ENCODE data around the gene XXYLT1. TPM values are rescaled to one million over a fixed set of nuclear protein-coding genes. Genes with fewer than 3 reads are reported as not detected.

The XXYLT1 gene
- total and polyA plus RNA-seq, 2 of the 8 experiments (the other 6 are each of a cell fraction or from before 2014, with no cell fraction given) = 18.9 to 23.8 TPM

DNA sequence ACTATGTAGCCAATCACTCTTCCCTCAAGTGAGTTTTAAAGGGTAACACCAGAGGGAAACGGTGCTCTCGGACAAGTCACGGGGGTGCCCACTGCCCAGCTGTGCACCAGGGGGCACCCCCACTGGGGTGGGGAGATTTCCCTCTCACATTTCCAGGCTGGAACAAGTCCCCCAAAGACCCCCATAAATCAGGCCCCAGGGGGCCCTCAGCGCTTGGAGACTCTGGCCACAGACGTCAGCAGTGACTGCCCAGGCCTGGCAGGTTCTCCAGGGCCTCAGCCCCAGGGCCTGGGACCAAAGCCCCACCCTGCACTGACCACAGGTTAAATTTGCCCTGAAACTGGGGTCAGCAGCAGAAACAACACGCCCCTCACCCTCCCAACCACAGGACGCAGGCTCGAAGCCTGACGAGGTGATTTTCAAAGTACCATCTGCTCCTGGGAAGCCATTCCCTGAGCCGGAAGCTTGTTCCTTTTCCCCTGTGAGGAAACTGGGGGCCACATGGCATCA lies 17.0 kb downstream of the XXYLT1 start:
- H3K14ac ChIP-seq (ENCODE audit: insufficient read length) = no peak overlapping the region
- H2BK20ac ChIP-seq (ENCODE audit: low read length) = no peak overlapping the region; the same call in 1 of the 2 replicates
- H3K23ac ChIP-seq (ENCODE audit: insufficient read length) = no peak overlapping the region
- no peak overlapping the region for H2BK12ac ChIP-seq (ENCODE audit: low read depth, low read length)
- 0 out of 2 replicates have a peak overlapping the region, but pooled peaks have one; percentile 75 for H2BK5ac ChIP-seq (ENCODE audit: low read depth, low read length)
- FAIRE-seq = no peak
- peak overlapping the region; percentile 86 for H4K91ac ChIP-seq (replicated peaks; ENCODE audit: insufficient read length, low read length)
- H2AK5ac ChIP-seq (ENCODE audit: low read depth, low read length) = no peak overlapping the region
- no peak overlapping the region; a peak in 1 of 4 replicates for H3K4me2 ChIP-seq (ENCODE audit: insufficient read depth in 1 of 2, low read depth in 2 of 2, low read length in 2 of 2)
- H3K27me3 ChIP-seq (replicated peaks in 1 of 4; ENCODE audit: control insufficient read depth in 3 of 4, extremely low read depth in 1 of 4, insufficient read depth in 3 of 4, low read length in 3 of 4) = no peaks in the 10 kb centered on the region
- peaks cover 37% of the 10 kb centered on the region for H3K79me1 ChIP-seq (ENCODE audit: low read depth, low read length)
- peaks cover 6 to 42% (median 29%) of the 10 kb centered on the region in 4 experiments for H3K4me1 ChIP-seq (replicated peaks in 1 of 4; ENCODE audit: control insufficient read depth in 3 of 4, insufficient read depth in 4 of 4, low read length in 3 of 4)
- H3K79me2 ChIP-seq (ENCODE audit: control insufficient read depth in 1 of 2, insufficient read depth in 2 of 2, low read length in 2 of 2) = peaks cover 0 to 96% of the 10 kb centered on the region in 2 experiments; a peak in 3 of 4 replicates
- no peak overlapping the region; the same call in 1 of the 2 replicates for H3K18ac ChIP-seq (ENCODE audit: extremely low read depth, low read length)
- H4K5ac ChIP-seq (ENCODE audit: insufficient read length, low read depth, low read length) = no peak overlapping the region
- POLR2A ChIA-PET (ENCODE audit: partially characterized antibody) = interaction anchor here (0.5 kb wide), 1 partner anchor 662 kb away, joined by 3 read pairs; no protein-coding TSS in a partner anchor
- WGBS, 2 experiments (ENCODE audit: extremely low coverage in 1 of 2, insufficient coverage in 1 of 2, insufficient read length in 1 of 2, insufficient replicate concordance in 2 of 2, low coverage in 1 of 2, low lambda C conversion rate in 2 of 2, missing lambda C conversion rate in 1 of 2) = 85% methylated on average over 10 of the region's 10 CpGs; no CpG with 5 or more reads in 1 of the 2 experiments
- TF ChIP-seq CTBP2 (IDR thresholded peaks at IDR 0.05; ENCODE audit: borderline replicate concordance, insufficient read depth, insufficient read length, low read length) (no peak), POU5F1 (IDR thresholded peaks at IDR 0.05; ENCODE audit: low read depth, low read length) (no peak), ZNF274 (IDR thresholded peaks at IDR 0.05; ENCODE audit: borderline replicate concordance, extremely low read depth, low read length) (no peak), BRCA1 (IDR thresholded peaks at IDR 0.05; ENCODE audit: low read depth, low read length) (no peak)
- no peak overlapping the region; a peak in 1 of 7 replicates for H3K9ac ChIP-seq (replicated peaks in 1 of 4; ENCODE audit: extremely low read depth in 1 of 4, low read depth in 3 of 4, low read length in 3 of 4)
- peak in 1 of 2 experiments; percentile 51 for DNase-seq (ENCODE audit: low read depth in 1 of 2, low spot score in 2 of 2)
- H3K56ac ChIP-seq (replicated peaks; ENCODE audit: insufficient read length, low read depth, low read length) = no peak overlapping the region
- H3K36me3 ChIP-seq (ENCODE audit: control insufficient read depth in 2 of 4, insufficient read depth in 4 of 4, low read length in 3 of 4) = no peaks in the 10 kb centered on the region
- peaks cover 3% of the 10 kb centered on the region; the same call in 1 of the 2 replicates for H3K23me2 ChIP-seq (ENCODE audit: low read depth, low read length)
- H3K27ac ChIP-seq (ENCODE audit: low read depth, low read length) = no peak overlapping the region; the same call in 1 of the 2 replicates
- no peak overlapping the region for H2BK15ac ChIP-seq (ENCODE audit: low read length)
- no peaks in the 10 kb centered on the region; a peak in 1 of 4 replicates for H3K9me3 ChIP-seq (ENCODE audit: insufficient read depth in 2 of 2, low read depth in 1 of 2, low read length in 1 of 2)
- no peak overlapping the region for H2AFZ ChIP-seq (ENCODE audit: low read length)
- no peak overlapping the region for H3K4me3 ChIP-seq (ENCODE audit: extremely low read depth in 1 of 4, insufficient read depth in 2 of 4, low read depth in 3 of 4, low read length in 4 of 4)
- no peak overlapping the region for H3K4ac ChIP-seq (replicated peaks; ENCODE audit: insufficient read length, low read depth, low read length)
- no peak overlapping the region for H2BK120ac ChIP-seq (replicated peaks; ENCODE audit: low read depth, low read length)
- no peak overlapping the region; the same call in 1 of the 2 replicates for H4K8ac ChIP-seq (ENCODE audit: extremely low read depth, insufficient read depth, low read length)
- CTCF ChIA-PET (ENCODE audit: partially characterized antibody) = interaction anchor here (1.0 to 1.4 kb wide), 2 partner anchors 12 to 129 kb away, joined by 3 to 4 read pairs; no protein-coding TSS in a partner anchor
- peaks cover 10 to 26% of the 10 kb centered on the region in 2 experiments for H4K20me1 ChIP-seq (replicated peaks in 1 of 2; ENCODE audit: control insufficient read depth in 1 of 2, insufficient read depth in 2 of 2, low read length in 2 of 2)
